ENCODE measurements around the gene DLGAP4. TPM values are rescaled to one million over a fixed set of nuclear protein-coding genes. Genes with fewer than 3 reads are reported as not detected.

DLGAP4 gene
- total and polyA plus RNA-seq, 2 of the 13 experiments (the other 11 are each of a cell fraction or from before 2014, with no cell fraction given), result 15.2 to 26.7 TPM

GRCh38 chr20:36460648-36461599 lies 154.8 kb downstream of the DLGAP4 start (continued):
- no peak for TF ChIP-seq SYNCRIP (IDR thresholded peaks at IDR 0.05; ENCODE audit: insufficient read depth, low read depth, low read length)
- TF ChIP-seq NFATC3 (CRISPR knock-in tag; IDR thresholded peaks at IDR 0.05), result peak; percentile 77; the same call in 1 of the 2 replicates
- TF ChIP-seq SCMH1 (CRISPR knock-in tag; IDR thresholded peaks at IDR 0.05; ENCODE audit: borderline replicate concordance), result no peak
- peak; percentile 50; the same call in 1 of the 2 replicates for TF ChIP-seq IRF2 (CRISPR knock-in tag; IDR thresholded peaks at IDR 0.05)
- TF ChIP-seq ESRRA (CRISPR knock-in tag; IDR thresholded peaks at IDR 0.05; ENCODE audit: low read depth), result peak; percentile 87
- TF ChIP-seq, protein P1, sequence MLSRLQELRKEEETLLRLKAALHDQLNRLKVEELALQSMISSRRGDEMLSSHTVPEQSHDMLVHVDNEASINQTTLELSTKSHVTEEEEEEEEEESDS (CRISPR knock-in tag; IDR thresholded peaks at IDR 0.05; ENCODE audit: borderline replicate concordance), result peak; percentile 59; the same call in 1 of the 2 replicates
- TF ChIP-seq ZBTB40 (IDR thresholded peaks at IDR 0.05), result no peak
- peak; percentile 79 for TF ChIP-seq ZBTB40 (CRISPR knock-in tag; IDR thresholded peaks at IDR 0.05)
- TF ChIP-seq, protein P2, sequence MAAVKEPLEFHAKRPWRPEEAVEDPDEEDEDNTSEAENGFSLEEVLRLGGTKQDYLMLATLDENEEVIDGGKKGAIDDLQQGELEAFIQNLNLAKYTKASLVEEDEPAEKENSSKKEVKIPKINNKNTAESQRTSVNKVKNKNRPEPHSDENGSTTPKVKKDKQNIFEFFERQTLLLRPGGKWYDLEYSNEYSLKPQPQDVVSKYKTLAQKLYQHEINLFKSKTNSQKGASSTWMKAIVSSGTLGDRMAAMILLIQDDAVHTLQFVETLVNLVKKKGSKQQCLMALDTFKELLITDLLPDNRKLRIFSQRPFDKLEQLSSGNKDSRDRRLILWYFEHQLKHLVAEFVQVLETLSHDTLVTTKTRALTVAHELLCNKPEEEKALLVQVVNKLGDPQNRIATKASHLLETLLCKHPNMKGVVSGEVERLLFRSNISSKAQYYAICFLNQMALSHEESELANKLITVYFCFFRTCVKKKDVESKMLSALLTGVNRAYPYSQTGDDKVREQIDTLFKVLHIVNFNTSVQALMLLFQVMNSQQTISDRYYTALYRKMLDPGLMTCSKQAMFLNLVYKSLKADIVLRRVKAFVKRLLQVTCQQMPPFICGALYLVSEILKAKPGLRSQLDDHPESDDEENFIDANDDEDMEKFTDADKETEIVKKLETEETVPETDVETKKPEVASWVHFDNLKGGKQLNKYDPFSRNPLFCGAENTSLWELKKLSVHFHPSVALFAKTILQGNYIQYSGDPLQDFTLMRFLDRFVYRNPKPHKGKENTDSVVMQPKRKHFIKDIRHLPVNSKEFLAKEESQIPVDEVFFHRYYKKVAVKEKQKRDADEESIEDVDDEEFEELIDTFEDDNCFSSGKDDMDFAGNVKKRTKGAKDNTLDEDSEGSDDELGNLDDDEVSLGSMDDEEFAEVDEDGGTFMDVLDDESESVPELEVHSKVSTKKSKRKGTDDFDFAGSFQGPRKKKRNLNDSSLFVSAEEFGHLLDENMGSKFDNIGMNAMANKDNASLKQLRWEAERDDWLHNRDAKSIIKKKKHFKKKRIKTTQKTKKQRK (IDR thresholded peaks at IDR 0.05; ENCODE audit: low read length), result no peak
- TF ChIP-seq, protein P3, sequence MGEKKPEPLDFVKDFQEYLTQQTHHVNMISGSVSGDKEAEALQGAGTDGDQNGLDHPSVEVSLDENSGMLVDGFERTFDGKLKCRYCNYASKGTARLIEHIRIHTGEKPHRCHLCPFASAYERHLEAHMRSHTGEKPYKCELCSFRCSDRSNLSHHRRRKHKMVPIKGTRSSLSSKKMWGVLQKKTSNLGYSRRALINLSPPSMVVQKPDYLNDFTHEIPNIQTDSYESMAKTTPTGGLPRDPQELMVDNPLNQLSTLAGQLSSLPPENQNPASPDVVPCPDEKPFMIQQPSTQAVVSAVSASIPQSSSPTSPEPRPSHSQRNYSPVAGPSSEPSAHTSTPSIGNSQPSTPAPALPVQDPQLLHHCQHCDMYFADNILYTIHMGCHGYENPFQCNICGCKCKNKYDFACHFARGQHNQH (CRISPR knock-in tag; IDR thresholded peaks at IDR 0.05), result peak; percentile 82
- peak; percentile 76 for TF ChIP-seq TARDBP (CRISPR knock-in tag; IDR thresholded peaks at IDR 0.05)

All from HepG2 (cell line).